GM18873 (cell line): ENCODE measurements around the gene DMD.

ENCODE experiments used
- ATAC-seq: cut with Tn5 transposase; IDR thresholded peaks from one replicate; pipeline ENCODE4 v1.9.1; 2021; ENCODE audit warnings: mild to moderate bottlenecking, moderate library complexity, moderate number of reproducible peaks; ENCODE audit not compliant: unreplicated experiment, low FRiP score

The DMD gene

DNA sequence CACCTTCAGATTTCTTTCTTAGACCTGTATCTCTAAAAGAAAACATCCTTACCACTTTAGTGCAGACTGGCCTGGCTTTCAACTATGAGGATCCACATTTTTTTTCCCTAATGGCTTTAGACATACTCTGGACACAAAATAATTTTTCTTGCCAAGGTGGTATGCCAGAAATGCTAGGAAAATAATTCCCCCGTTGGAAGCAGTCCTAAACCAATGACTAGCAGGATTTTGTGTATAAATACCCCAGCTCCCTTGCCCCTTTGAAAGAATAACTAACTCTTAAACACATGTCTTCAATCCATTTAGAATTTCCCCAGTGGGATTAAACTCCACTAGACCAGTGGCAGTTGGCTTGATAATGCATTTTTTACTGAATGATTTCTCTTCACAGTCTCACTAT is 1639.0 kb downstream of the DMD start:
- ATAC-seq: no peak

DNA sequence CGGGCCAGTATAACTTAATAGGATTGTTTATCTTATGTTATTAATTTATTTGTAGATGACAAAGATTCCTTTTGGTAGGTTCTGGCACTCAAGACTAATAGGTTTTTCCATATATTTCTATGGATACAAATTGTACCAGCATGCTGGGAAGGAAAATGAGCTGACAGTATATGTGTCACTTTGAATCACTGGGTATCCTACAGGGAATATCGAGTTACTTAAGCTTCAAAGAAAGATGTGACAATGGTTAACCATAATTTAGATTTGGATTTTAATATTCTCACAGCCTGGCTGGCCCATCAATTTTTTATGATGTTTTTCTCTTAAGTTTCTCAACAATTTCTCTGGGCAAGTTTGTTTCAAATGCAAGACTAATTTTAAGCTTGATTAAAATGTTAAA is 1640.7 kb downstream of the DMD start:
- no peak for ATAC-seq

DNA sequence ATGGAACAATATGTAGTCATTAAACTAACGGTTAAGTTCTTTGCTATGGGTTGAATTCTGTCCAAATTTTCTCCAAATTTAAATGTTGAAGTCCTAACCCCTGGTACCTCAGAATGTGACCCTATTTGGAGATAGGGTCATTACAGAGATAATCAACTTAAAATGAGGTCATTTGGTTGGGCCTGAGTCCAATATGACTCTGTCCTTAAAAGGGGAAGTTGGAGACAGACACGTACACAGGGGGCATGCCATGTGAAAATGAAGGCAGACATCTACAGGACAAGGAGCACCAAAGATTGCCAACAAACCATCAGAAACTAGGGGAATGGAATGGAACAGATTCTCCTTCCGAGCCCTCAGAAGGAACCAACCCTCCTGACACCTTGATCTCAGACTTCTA is 1647.6 kb downstream of the DMD start:
- no peak for ATAC-seq

DNA sequence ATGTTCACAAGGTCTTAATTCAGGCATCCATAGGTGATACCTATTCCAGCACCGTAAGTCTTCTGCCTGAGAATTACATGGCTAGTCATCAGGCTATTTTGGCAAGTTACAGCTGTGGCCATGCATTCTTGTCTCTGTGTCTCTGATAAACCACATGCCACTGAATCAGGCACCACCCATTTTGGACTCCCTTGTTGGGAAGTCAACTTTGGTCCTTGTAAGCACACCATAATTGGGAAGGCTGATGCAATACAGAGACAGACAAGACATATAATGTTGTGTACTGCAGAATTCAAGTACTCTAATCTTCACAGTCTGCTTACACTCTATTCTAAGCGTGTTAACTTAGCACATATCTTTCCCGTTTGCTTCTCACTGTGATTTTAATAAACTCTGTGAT is 1655.8 kb downstream of the DMD start:
- ATAC-seq: no peak

DNA sequence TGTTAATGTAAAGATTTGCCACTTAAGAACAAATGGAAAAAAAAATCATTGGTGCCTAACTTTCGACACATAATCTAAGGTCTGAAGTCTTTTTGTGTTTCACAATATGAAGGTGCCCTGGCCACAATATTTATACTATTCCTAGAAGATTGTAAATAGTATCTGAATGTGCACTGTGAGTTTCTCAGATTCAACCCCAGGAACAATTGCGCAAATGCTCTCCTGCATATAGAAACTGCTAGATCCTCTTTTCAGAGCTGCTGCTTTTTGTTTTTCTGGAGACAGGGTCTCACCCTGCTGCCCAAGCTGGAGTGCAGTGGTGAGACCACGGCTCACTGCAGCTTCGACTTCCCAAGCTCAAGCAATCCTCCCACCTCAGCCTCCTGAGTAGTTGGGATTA is 1659.4 kb downstream of the DMD start:
- ATAC-seq: no peak

DNA sequence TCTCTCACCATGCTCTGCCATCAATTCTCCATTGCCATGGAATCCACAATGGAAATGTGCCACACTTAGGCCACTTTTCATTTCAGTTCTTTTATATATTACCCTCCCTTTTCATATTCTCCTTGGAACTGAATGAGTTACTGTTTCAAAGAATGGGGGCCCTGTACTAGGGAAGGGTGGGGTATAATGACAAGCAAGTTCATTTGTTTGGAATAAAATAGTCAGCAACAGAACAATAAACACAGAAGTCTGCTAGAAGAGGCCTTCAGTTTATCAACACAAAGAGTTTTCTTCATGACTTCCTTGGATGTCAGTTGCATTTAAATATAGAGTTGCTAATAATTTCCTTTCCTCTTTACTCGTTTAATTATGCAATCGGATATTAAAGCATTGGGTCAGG is 1661.2 kb downstream of the DMD start:
- ATAC-seq: no peak

DNA sequence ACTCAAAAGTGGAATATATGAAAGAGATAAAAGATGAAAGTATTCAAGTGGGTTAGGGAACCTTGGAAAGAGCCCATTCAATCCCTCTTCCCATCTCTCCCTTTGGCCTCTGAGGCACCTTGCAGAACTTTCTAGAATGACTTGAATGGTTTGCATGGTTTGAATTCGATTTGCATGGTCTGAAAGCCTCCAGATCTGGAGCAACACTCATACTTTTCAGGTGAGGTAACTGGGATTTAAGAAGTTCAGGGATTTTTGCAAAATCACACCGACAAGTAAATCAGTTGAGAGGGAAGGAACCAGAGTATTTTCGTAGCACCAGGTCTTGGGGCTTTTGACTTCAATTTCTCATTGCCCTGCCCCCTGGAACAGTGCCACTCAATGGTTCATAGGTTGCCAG is 1663.5 kb downstream of the DMD start:
- ATAC-seq: no peak

DNA sequence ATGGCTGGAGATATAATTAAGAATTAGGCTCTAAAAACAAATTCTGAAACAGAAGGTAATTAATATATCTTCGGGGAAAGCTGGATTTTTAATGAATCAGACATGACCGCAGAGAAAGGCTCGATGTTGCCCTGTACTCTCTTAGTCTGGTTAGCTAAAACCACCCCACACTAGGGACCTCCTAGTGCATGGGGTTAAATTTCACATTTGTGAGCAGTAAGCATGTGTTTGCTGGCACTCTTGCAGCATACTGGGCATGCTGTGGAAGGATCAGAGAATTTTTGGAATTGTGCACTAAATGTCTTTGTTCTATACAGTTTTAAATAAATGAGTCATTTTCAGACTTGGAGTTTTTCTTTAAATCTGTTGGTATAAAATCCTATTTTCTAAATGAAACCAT is 1663.9 kb downstream of the DMD start:
- ATAC-seq: no peak

DNA sequence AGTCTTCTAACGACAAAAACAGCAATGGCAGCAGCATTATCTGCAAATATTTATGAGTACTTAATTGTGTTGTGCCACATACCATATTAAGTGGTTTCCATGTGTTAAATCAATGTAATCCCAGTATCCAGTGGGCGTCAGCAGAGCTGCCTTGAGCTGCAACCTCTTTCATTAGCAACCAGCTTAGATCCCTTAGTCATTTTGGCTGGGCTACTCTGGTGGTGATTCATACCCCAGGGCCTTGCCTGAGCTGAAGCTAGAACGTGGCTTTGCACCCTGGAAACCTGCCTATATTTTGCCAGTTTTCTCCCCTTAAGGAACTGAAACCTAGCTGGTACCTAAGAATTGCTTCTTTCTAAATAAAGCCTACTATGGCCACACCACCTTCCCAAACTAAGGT is 1665.2 kb downstream of the DMD start:
- ATAC-seq: no peak

DNA sequence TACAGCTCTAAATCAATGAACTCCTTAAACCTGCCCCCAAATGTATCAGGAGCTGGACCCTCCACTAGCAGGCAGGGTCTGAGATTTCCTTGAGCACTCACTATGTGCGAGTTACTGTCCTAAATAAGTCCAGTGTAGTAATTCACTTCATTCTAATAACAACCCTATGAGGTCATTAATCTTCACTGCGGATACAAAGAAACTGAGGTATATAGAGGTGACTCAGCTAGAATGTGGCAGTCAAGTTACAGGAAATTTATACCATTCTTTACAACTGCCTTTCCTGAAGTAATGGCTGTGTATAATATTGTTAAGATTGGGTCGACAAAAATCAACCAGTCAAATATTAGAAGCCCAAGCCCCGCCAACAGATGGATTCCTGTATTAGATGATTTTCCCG is 1665.6 kb downstream of the DMD start:
- ATAC-seq: no peak

DNA sequence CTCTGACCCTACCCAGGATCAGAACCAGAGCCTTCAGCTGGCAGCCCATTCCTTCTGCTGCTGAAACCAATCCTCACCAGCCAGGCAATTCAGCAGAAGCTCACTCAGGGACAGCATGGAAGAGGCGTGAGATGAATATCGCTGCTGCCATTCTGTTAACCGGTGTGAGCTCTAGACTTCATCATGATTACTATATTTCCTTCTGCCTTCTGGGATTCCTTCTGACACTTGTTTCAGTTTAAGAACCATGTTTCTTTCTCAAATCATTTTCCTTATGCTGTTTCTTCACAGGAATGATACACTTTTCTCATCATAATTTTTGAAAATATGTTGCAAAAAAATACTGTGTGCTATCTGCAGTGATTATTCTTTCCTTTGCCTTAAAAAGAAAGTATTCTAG is 1666.2 kb downstream of the DMD start:
- no peak for ATAC-seq

DNA sequence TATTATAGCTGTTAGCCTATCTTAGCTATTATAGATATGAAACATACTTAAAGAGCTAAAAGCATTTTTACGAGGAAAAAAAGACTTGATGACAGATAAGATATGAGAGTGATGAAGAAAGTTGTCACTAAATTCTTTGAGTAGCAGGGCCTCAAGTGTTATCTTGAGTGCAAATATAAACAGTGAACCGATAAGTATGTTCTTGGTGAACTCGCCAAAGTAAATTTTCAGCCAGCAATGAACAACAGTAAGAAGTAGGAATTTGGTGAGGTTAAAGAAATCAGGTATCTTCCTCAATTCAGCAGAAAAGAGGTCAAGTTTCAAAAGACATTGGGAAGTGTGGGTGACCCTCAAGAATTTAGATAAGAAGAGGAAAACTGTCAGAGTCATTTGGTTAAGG is 1667.7 kb downstream of the DMD start:
- no peak for ATAC-seq

DNA sequence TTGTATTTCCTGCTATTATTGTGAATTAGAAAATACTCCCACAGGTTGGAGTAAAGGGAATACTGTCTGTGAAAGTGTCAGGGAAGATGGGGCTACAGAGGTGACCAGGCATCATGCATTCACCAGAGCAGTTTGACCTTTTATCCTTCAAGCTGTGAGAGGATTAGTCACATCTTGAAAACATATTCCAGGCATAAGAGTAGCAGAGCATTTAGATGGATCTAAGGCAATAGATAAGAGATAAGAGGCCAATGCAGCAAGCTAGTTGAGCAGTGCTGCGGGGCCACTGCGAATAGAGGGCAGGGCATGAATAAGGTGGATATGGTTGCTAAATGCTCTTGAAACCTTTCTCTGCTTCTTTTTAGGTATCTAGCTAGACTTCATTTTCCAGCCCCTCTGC is 1668.8 kb downstream of the DMD start:
- ATAC-seq: no peak

DNA sequence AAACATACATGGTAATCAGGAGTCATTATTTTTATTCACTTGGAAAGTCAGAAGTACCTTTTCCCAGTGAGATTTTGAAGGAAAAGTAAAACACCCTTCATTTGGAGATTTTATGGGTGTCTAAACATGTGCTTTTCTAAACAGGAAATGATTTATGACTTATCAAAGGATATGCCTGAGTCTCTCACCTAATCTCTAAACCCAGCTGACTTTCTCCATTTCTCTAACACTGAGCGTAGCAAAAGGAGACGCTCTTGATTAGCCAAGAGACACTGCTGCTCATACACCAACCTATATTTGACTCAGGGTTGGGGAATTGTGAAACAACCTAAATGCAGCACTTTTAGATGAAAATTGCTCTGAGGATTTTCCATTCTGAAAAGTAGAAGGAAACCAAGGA is 1671.0 kb downstream of the DMD start:
- ATAC-seq: no peak

DNA sequence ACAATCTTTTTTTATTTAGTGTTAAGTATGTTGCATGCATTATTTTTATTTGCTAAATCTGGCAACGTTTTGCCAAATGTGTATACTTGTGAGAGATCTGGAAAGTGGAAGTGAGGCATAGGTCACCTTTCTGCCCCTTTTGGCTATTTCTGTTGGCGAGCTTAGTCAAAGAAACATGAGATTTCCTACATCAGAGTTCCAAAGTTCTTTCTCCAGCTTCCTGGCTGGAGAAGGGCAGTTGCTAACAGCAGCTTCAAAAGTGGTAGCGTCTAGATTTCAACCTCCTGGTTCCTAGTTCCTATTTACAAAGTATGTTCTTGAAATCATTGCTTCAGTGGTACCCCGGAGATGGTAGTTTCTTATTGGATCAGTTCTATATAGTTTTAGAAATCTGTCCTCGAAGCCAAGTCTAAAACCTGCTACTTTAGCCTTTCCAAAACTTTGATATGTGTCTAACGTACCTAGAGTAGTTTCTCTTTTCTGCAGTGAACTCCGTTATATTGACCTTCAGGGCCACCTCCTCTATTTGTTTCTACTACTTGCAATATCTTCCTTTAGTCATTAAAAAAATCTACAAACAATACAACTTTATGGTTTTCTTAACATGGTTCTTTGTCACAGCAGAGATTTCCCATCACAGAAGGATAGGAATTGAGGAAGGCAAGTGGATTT is 1683.8 kb downstream of the DMD start:
- ATAC-seq: no peak

DNA sequence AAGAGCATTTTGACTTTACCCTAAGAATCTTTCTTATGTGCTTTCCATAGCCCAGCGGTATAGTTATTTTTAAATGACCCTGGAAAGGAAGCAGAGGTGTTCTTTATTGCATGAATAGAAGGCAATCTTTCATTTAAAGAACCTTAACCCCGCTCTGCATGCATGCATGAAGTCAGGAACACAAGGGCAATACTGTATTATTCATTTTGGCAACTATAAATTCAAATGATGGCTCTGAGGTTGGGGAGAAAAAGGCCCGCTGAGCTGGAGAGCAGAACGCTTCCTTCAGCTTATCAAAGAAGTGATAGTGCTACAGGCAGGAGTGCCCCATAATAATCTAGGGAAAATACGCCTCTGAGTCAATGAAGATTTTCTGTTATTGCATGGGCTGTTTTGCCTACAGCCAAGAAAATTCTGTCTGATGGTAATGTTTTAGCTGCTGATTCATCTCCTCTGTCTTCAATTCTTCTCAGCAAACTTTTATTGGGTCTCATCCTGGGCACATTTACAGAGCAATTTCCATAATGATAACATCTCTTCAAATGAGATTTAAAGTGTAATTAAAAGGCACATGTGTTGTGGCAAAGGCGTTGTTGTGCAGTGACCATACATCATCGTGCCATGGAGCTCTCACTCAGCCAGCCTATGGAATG is 1687.3 kb downstream of the DMD start:
- ATAC-seq: no peak

DNA sequence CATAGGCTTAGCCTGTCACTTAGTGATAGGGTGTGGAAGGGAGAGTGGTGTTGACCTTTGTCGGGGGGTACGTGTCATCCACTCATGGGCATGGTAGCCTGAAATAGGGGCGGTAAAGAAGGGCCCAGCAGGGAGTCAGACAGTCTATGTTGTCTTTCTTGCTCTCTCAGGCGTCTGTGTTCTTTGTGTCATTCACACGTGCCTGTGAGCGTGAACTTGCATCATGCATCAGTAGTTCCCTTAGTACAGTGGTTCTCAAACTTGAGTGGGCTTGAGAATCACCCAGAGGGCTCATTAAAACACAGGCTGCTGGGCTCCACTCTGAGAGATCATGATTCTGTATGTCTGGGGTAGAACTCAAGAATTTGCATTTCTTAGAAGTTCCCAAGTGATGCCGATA is 1688.6 kb downstream of the DMD start:
- no peak for ATAC-seq

DNA sequence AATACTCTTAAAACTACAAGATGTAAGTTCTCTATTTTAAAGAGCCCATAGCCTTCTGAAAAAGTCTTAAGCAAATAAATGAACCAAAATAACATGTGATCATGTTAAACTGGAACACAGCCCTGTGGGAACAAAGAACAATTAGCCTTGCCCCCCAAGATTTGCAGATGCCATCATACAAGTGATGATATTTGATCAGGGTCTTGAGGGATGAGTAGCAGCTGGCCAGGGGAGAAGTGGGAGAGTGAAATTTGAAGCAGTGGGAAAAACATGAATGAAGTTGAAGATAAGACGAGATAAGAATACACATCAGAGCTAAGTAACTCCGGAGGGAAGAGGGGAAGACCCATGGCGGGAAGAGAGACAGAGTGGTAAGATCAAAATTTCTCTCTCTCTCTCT is 1689.4 kb downstream of the DMD start:
- ATAC-seq: no peak

DNA sequence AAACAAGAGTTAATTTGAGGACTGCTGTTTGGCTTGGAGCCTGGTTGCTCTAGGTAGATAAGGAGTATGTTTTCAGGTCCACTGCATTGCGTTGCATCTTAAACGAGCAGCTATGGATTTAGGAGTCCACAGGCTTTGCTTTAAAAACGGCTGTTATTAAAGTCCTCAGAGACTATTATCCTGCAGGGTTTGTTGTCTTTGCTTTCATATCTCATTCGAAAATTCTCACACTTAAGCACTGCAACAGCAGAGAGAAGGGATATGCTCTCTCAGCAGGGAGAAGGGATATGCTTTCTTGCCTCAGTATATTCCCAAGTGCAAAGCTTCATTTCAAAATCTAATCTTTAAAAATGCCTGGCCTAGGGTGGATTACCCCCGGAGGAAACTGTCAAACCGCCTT is 1694.8 kb downstream of the DMD start:
- no peak for ATAC-seq

DNA sequence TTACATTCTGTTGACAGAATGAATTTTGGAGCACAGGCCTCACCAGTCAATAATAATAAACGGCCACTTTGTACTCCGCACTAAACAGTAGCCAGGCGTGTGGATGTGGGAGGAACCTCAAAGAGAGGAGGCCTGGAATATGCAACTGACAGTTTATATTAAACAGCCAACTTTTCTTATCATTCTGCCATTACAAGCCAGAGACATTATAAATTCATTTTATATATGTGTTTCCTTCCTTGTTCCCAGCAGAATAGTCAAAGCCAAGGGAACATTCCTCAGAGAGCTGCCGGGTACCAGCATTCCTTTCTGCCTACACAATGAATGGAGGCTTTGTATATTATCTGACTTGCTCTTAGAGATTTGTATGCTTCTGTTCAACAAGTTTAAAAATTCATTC is 1703.0 kb downstream of the DMD start:
- no peak for ATAC-seq

DNA sequence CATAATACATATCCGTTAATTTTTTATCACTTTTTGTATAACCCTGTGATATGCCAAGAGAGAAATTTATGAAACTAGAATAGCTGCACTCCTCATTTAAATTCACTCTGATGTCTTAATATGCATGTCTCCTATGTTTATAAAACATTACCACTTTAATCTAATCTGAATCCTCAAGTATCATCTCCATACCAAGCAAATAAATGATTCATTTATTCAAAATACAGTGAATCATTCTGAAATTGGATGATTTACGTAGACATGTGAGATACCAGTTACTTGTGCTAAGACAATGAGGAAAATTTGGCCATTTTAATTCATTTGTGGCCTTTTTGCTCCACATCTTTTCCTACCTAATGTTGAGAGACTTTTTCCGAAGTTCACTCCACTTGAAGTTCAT is 1704.4 kb downstream of the DMD start:
- no peak for ATAC-seq

DNA sequence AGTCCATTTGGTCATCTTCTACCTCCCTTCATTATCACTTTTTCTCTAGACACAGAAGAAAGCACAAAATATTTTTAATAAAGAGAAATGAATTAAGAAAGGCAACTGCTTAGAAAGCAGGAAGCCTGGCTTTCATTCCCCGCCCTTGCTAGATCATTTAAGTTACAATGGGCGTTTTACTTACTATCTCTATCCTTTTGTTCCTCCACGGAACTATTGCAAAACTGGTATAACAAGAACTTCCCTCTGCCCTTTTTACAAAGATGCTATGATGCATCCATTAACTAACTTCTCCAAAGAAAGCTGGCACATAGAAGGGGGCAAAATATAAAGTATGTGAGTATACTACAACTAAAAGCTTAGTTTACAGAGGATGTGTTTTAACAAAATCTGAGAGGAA is 1705.0 kb downstream of the DMD start:
- ATAC-seq: no peak

DNA sequence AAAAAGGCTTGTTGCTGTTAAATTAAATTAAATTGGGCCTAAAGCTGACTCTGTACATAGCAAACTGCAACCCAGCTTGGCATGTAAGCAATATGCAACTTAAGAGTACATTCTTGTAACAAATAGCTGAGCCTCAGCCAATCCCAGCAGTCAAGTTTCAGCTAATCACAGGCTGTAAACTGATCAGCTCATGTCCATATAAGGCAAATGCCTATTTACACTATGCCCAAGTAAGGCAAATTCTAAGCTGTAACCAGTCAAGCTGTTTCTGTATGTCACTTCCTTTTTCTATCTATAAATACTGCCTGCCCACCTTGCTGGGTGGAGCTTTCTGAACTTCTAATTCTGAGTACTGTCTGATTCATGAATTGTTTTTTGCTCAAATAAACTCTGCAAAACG is 1710.4 kb downstream of the DMD start:
- no peak for ATAC-seq
